HG02870 (cell line): ENCODE measurements around the gene MTMR2.

Experiments
- ATAC-seq: cut with Tn5 transposase; IDR thresholded peaks from one replicate; pipeline ENCODE4 v1.9.1; 2021; ENCODE audit warnings: mild to moderate bottlenecking, moderate library complexity; ENCODE audit not compliant: unreplicated experiment

The MTMR2 gene

GRCh38 chr11:95918720-95919119 is 5.2 kb downstream of the MTMR2 start:
- no peak for ATAC-seq

DNA sequence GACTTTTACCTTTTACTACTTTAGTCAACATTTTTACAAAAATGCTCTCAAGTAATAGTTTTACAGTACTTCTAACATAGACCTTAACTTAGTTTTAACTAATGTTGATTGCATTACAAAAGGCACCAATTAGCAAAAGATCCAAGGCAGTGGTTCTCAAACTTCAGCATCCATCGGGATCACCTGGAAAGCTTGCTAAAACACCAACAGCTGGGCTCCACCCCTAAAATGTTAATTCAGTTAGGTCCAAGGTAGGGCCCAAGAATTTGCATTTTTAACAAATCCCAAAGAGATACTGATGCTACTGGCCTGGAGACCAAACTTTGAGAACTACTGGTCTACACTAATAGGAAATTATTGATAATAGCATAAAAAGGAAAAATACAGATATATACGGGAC is 5.9 kb downstream of the MTMR2 start:
- ATAC-seq, result no peak

GRCh38 chr11:95917193-95918036 is 6.5 kb downstream of the MTMR2 start:
- no peak for ATAC-seq

DNA sequence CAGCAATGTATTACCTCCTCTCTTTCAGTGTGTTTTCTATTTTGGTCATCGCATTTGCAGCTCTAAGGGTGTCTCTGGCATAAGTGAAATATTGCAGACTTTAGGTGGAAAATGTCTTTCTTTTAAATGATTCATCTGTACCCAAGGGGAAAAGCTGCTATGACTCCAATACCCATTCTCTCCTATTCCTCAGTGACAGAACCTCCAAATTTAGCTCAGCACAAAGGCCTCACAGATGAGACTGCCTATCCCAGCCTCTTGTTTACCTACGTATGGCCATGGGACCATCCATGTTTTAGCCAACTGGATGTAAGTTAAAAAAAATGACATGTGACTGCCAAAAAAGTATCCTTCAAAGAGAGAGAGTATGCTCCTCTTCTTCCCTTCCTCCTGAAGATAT is 7.9 kb downstream of the MTMR2 start:
- no peak for ATAC-seq

GRCh38 chr11:95915051-95915450 is 8.9 kb downstream of the MTMR2 start:
- ATAC-seq, result no peak

DNA sequence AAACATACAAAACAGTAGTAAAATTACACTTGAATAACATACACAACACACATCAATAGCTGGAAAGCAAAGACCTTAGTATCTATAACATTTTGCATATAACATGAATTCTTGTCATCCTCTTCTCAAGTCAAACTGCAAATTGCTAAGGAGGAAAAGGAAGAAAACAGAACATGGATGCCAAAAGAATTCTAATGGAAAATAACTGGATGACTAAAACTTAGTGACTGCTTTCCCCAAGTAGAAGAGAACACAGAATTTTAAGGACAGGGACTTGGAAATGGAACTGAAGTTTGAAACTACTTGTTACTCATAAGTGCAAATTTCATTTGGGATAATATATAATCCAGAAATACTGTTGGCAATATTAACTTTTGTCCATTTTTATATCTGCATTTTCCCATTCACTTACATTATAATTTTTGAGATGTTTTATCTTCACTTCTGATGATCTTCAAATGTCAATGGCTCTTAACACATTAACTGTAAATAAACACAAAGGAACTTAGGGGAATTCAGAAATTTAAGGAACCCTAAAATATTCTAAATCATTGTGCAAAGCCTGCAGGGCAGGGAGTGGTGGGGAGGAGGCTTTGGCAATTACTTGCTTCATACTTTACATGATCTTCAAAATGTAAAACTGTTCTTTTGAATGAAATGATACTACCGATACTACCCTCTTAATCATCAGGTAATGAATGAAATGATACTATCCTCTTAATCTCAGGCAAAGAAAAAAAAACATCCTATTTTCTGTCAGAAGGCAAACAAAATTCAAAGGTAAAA is 9.9 kb downstream of the MTMR2 start:
- no peak for ATAC-seq

DNA sequence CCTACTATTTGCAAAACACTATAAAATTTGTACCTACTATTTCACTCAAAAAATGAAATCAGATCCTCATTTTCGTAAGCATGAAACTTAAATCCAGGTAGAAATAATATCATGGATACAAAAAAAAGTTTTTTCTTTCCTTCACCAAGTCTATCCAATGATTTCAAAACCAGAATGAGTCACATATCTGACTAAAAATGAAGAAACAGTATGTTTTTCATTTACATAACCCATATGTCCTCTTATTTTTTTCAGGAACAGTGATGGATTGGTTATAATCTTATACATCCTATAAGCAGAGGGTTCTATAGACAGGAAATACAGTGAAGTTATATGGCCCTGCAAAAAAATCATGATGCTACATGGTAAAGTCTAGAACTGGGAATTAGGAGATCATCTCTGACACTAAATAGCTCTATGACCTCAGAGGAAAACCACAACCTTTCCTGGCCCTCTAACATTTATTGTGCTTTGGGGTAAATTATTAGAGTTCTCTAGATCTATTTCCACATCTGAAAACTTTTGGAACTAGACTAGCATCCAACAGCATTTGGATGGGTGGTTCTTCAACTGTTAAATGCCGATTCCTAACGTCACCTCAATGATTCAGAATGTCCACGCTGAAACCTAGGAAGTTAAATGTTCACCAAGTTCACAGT is 10.9 kb downstream of the MTMR2 start:
- no peak for ATAC-seq

- ATAC-seq, result no peak
Measured at GRCh38 chr11:95911369-95911759, 12.5 kb downstream of the MTMR2 start.

- ATAC-seq, result no peak
Measured at GRCh38 chr11:95910638-95911368, 13.1 kb downstream of the MTMR2 start.

DNA sequence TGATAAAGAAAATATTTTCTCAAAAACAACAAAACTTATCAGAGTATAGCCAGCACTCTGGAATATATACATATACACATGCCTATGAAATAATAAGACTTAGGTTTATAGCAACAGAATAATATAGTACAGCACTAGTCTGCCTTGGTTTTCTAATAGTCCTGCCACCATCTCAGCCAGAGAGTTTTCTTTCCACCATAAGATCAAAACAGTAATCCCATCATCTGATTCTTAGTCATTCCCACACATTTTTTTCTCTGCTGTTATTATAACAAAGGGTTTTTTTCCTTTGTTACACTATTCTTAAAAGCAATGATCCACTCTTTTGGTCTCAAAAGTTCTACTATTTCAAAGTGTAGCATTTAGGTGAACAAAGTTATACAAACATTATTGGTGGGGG is 15.1 kb downstream of the MTMR2 start:
- no peak for ATAC-seq

- ATAC-seq, result no peak
Measured at GRCh38 chr11:95907476-95907875, 16.4 kb downstream of the MTMR2 start.

- no peak for ATAC-seq
Measured at GRCh38 chr11:95904009-95904650, 19.8 kb downstream of the MTMR2 start.

GRCh38 chr11:95898782-95899181 is 25.1 kb downstream of the MTMR2 start:
- ATAC-seq, result no peak

- no peak for ATAC-seq
Measured at GRCh38 chr11:95897731-95898130, 26.2 kb downstream of the MTMR2 start.

- ATAC-seq, result no peak
Measured at GRCh38 chr11:95895815-95896214, 28.1 kb downstream of the MTMR2 start.

DNA sequence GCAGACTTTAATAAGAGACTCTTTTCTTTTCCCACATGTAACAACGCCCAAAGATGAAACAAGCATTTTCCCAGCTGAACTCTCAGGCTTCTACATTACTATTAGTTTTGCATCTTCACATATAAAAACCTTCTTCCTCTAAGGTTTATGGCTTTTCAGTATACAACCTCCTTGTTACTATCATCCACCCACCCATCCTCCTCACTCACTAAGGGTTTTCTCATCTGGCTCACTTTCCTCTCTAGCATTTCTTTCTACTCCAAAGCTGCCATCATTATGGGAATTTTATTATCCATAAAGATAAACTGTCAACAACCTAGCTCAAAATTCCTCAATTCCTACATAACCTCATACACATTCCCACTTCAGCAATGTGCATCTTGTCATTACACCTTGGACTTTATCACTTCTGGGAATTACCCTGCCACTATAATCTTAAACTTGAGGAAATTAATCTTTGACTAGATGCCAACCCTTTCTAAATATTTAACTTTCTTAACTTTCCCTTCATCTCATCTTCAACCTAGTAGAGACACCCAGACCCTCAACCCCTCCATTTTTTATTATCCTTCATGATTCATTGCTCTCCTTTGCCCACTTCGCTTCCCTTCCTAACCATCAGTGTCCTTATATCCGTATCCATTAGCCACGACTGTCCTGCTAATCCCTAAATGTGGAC is 30.9 kb downstream of the MTMR2 start:
- ATAC-seq, result no peak

DNA sequence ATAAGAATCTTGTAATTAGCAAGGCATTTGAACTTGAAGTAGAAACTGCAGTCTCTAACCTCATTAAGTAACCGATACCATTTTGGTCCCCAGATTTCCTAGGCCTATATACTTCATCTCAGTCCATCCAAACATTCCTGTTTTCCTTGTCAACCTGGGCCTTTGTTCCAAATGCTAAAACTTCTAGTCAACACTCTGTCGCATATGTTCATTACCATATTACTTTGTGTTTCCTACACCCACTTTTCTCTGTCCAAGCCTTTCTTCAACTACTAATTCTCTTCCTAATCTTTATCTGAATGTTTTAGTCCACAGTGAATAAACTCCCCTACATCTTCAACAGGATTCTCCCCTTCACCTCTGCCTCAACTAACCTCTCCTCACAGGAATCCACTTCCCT is 31.4 kb downstream of the MTMR2 start:
- ATAC-seq, result no peak

DNA sequence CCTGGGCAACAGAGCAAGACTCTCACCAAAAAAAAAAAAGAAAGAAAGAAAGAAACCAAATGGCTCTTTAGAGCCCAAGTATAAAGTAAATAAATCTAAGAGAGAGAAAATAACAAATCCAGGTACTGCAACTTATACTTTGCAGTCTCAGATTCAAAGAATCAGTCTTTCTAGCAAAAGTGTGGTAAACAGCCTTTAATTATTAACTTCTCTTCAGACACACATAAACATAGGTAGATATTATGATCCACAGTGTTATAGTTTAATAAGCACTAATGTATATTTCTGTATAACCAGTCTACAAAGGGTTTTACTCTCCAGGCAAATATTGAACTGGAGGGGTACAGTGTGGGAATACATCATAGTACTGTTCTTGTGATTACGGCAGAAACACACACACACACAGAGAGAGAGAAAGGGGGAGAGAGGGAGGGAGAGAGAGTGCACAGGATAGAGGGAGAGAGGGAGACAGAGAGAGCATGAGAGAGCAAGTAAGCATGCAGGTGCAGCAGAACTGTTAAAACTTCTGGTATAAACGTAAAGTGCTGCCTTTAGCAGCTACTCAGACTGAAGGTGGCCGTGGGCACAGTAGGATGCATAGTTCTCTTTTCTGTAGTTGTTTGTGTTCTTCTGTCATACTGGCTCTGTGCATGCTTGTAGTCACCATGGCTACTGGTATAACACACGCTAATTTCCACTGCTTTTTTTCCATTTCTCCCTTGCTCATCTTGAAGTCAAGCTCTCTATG is 32.3 kb downstream of the MTMR2 start:
- ATAC-seq, result no peak

GRCh38 chr11:95888852-95889251 is 35.1 kb downstream of the MTMR2 start:
- ATAC-seq, result no peak
